HG02840 (cell line): ENCODE results near the gene PLEKHG2.

Experiments
- ATAC-seq: cut with Tn5 transposase; IDR thresholded peaks from one replicate; pipeline ENCODE4 v1.9.1; 2021; ENCODE audit warnings: mild to moderate bottlenecking, moderate library complexity, moderate number of reproducible peaks; ENCODE audit not compliant: unreplicated experiment, low FRiP score

PLEKHG2 gene

DNA sequence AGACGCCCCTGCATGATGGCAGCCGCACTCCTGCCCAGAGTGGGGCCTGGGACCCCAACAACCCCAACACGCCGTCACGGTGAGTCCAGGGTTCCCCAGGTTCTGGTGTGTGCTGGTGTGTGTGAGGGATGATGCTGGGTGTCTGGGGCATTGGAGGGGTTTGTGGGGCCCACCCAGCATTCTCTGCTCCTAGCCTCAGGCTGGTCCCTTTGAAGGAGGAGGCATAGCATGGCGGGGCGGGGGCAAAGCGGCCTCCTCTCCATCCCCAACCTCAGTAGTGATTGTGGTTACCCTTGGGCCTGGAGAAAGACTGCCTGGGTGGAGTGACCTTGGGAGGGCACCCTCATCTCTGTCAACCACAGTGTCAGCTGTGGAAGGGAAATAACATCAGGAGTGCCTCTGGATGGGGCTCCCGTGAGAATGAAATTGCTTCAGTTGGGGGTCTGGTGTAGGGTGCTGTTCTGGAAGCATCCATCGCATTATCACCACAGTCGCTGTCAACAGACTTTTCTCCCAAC lies 61.0 kb downstream of the PLEKHG2 start:
- no peak for ATAC-seq

DNA sequence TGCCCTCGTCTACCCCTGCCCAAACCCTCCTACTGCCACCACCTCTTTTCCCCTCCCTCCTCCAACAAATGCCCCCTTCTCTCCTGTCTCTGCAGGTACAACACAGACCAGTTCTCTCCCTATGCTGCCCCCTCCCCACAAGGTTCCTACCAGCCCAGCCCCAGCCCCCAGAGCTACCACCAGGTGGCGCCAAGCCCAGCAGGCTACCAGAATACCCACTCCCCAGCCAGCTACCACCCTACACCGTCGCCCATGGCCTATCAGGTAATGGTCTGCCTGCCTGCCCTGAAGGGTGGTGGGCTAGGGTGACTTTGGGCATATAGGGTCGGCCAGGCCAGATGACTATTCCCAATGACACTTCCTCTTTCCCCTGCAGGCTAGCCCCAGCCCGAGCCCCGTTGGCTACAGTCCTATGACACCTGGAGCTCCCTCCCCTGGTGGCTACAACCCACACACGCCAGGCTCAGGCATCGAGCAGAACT lies 61.7 kb downstream of the PLEKHG2 start:
- no peak for ATAC-seq

DNA sequence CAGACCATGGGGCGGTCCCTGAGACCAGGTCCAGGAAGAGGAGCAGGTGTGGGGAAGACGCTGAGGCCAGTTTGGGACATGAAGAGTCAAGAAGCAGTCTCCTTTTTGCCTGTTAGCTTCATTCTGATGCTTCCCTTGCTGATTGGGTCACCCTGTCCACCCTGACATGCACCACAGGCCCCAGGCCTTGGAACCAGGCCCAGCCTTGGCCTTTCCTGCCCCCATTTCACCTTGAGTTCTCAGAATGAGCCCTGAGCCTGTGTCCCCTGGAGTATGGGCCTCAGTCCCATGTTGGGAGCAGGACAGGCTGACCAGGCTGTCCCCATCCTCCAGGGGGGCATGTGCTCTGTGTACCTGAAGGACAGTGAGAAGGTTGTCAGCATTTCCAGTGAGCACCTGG lies 63.3 kb downstream of the PLEKHG2 start:
- ATAC-seq, result no peak
